K562 (cell line): Measurements from ENCODE around the gene SIGLEC9. TPM values are rescaled to one million over a fixed set of nuclear protein-coding genes. Genes with fewer than 3 reads are reported as not detected.

Experiments used
- ATAC-seq: fragments of 200-7000 bp; cut with Tn5 transposase; 3 replicates; pipeline ENCODE4 v1.9.1; 2020; ENCODE audit warnings: moderate library complexity
- BruUV-seq: library from RNA; stranded (reverse); fragments of 400-500 nt; replicated peaks from 2 replicates; lab custom pipeline; 2021; lab: Mats Ljungman, UMichigan
- CTCF ChIA-PET: fragments of 300-600 bp; formaldehyde crosslinking; extraction: SDS; loops from one replicate; lab custom pipeline; 2021; ENCODE audit warnings: low intra/inter-chr PET ratio; lab: Yijun Ruan, JAX
- POLR2A ChIA-PET: fragments of 300-600, 350-650 bp; sonication (Branson Sonifier 250); formaldehyde crosslinking; extraction: SDS; loops from one replicate; lab custom pipeline; 2021; ENCODE audit warnings: antibody characterized with exemption, inconsistent platforms; lab: Yijun Ruan, JAX
- DNase-seq, 4 experiments: peaks; one replicate each; pipeline versions ENCODE4 v3.0.0 to v3.0.0-alpha.2; 2011 to 2018; ENCODE audit warnings: low spot score in 3 of 4, mixed read lengths in 3 of 4; ENCODE audit errors: extremely low read depth in 1 of 4
- FAIRE-seq: peaks from 2 replicates; lab custom pipeline; 2011; peaks lifted over from hg19 to GRCh38; lab: Jason Lieb, UNC
- H2AFZ ChIP-seq: 2 replicates; pipeline ENCODE4 v1.6.0; 2011; ENCODE audit warnings: low read depth, low read length, control low read depth, inconsistent platforms
- H3K27ac ChIP-seq: fragments of 200-600 bp; 3 replicates; pipeline ENCODE4 v1.8.0; 2011; ENCODE audit warnings: low read depth, mild to moderate bottlenecking, control low read depth, inconsistent platforms, low read length, moderate library complexity, mixed read lengths; ENCODE audit errors: extremely low read depth
- H3K27me3 ChIP-seq, 2 experiments: fragments of 300-600 bp in 1 of 2; 2 replicates in 1 of 2; 3 replicates in 1 of 2; pipeline versions ENCODE4 v1.6.0 to v1.8.0; 2011; ENCODE audit warnings: inconsistent platforms in 2 of 2, low read length in 2 of 2, mild to moderate bottlenecking in 1 of 2, mixed read lengths in 1 of 2, moderate library complexity in 1 of 2; ENCODE audit not compliant: control insufficient read depth in 2 of 2, insufficient read depth in 2 of 2
- H3K36me3 ChIP-seq: fragments of 300-600 bp; 3 replicates; pipeline ENCODE4 v1.8.0; 2011; ENCODE audit warnings: mild to moderate bottlenecking, low read length, inconsistent platforms; ENCODE audit not compliant: control insufficient read depth, insufficient read depth
- H3K4me1 ChIP-seq, 2 experiments: fragments of 200-600 bp in 1 of 2; replicated peaks in 1 of 2; 2 replicates in 1 of 2; 3 replicates in 1 of 2; pipeline versions ENCODE4 v1.5.1 to v1.8.0; 2011; ENCODE audit warnings: inconsistent platforms in 2 of 2, low read length in 2 of 2, mild to moderate bottlenecking in 1 of 2, mixed read lengths in 1 of 2, moderate library complexity in 1 of 2; ENCODE audit not compliant: control insufficient read depth in 2 of 2, insufficient read depth in 2 of 2
- H3K4me2 ChIP-seq: 2 replicates; pipeline ENCODE4 v1.6.1; 2011; ENCODE audit warnings: low read length, control low read depth, inconsistent platforms, mixed read lengths; ENCODE audit not compliant: insufficient read depth
- H3K4me3 ChIP-seq: fragments of 200-600 bp; sonication (generic), shearing (Covaris generic); 2 replicates; pipeline ENCODE4 v1.5.1; 2016; ENCODE audit warnings: control low read depth, inconsistent platforms
- H3K79me2 ChIP-seq: fragments of 200-600 bp; 3 replicates; pipeline ENCODE4 v1.8.0; 2011; ENCODE audit warnings: low read length, inconsistent platforms; ENCODE audit not compliant: control insufficient read depth, insufficient read depth
- H3K9ac ChIP-seq, 2 experiments: 2 replicates each; pipeline versions ENCODE4 v1.6.0 to v1.6.1; 2011; ENCODE audit warnings: low read depth in 2 of 2, low read length in 2 of 2, control low read depth in 1 of 2, inconsistent platforms in 1 of 2, mild to moderate bottlenecking in 1 of 2, mixed read lengths in 1 of 2; ENCODE audit not compliant: insufficient read depth in 1 of 2
- H3K9me1 ChIP-seq: one replicate; pipeline ENCODE4 v1.6.0; 2011; ENCODE audit warnings: inconsistent platforms, mild to moderate bottlenecking, low read length, moderate library complexity; ENCODE audit not compliant: control insufficient read depth, insufficient read depth
- H3K9me3 ChIP-seq: replicated peaks from 2 replicates; pipeline ENCODE4 v1.5.1; 2011; ENCODE audit warnings: low read depth, low read length, inconsistent platforms; ENCODE audit not compliant: control insufficient read depth, insufficient read depth
- H4K20me1 ChIP-seq: replicated peaks from 2 replicates; pipeline ENCODE4 v1.6.1; 2011; ENCODE audit warnings: low read length, inconsistent platforms, mixed read lengths; ENCODE audit not compliant: control insufficient read depth, insufficient read depth
- CBX2 ChIP-seq: fragments of 200-600 bp; sonication (generic); IDR thresholded peaks from one replicate; pipeline ENCODE4 v1.6.1; 2012; ENCODE audit warnings: mild to moderate bottlenecking, low read length, inconsistent platforms; ENCODE audit not compliant: insufficient read depth, poor library complexity, severe bottlenecking
- DDX20 ChIP-seq: fragments of 450-650 bp; IDR thresholded peaks from 2 replicates; pipeline ENCODE4 v1.6.1; 2016; ENCODE audit warnings: missing genetic modification characterization, low read depth, mild to moderate bottlenecking, missing compliant biosample characterization, moderate library complexity
- E2F3 ChIP-seq: fragments of 250-450 bp; sonication (Bioruptor Pico); IDR thresholded peaks from 2 replicates; pipeline ENCODE4 v1.4.0; 2020; ENCODE audit warnings: mild to moderate bottlenecking
- ETS1 ChIP-seq: conservative IDR thresholded peaks from 2 replicates; pipeline ENCODE4 v1.6.1; 2011; ENCODE audit warnings: low read depth, mild to moderate bottlenecking, low read length; ENCODE audit not compliant: control insufficient read depth
- HMG20A ChIP-seq: fragments of 450-650 bp; formaldehyde crosslinking; conservative IDR thresholded peaks from 2 replicates; pipeline ENCODE4 v1.4.0; 2020; ENCODE audit warnings: mild to moderate bottlenecking, mixed read lengths
- LCOR ChIP-seq: sonication (generic); formaldehyde crosslinking; IDR thresholded peaks from 2 replicates; pipeline ENCODE4 v1.8.0; 2022; ENCODE audit warnings: mild to moderate bottlenecking, missing genetic modification reagents
- MEIS2 ChIP-seq: fragments of 450-650 bp; IDR thresholded peaks from 2 replicates; pipeline ENCODE4 v1.6.1; 2014; ENCODE audit warnings: mild to moderate bottlenecking; ENCODE audit not compliant: partially characterized antibody
- MTA1 ChIP-seq: fragments of 450-650 bp; IDR thresholded peaks from 2 replicates; pipeline ENCODE4 v1.6.1; 2017; ENCODE audit warnings: borderline replicate concordance
- STAT6 ChIP-seq: sonication (generic); formaldehyde crosslinking; IDR thresholded peaks from 2 replicates; pipeline ENCODE4 v1.8.1; 2023; ENCODE audit warnings: mild to moderate bottlenecking, missing genetic modification reagents
- XRCC4 ChIP-seq: IDR thresholded peaks from one replicate; pipeline ENCODE4 v1.6.1; 2011; ENCODE audit not compliant: insufficient read depth, insufficient read length; ENCODE audit errors: extremely low read depth
- ZNF551 ChIP-seq: fragments of 250-450 bp; sonication (Bioruptor Pico); IDR thresholded peaks from 2 replicates; pipeline ENCODE4 v1.5.0; 2021; ENCODE audit warnings: mild to moderate bottlenecking, moderate library complexity
- WGBS: fragments of 100-300 bp; shearing (Covaris generic); methylation state at CpG from one replicate; pipeline ENCODE4 v1.1.6; 2016; ENCODE audit warnings: low coverage, mixed read lengths; ENCODE audit not compliant: insufficient coverage; ENCODE audit errors: missing lambda C conversion rate; 5-methylcytosine and 5-hydroxymethylcytosine counted together
- in situ Hi-C: fragments of 300-500 bp; cut with MboI; formaldehyde crosslinking; loops from 4 replicates; pipeline ENCODE4 v1.15.0; 2018; ENCODE audit warnings: inconsistent platforms, mixed read lengths
- intact Hi-C: fragments of 100-400 bp; cut with micrococcal nuclease; formaldehyde crosslinking; loops from 2 replicates; pipeline ENCODE4 v1.14.2; 2022
- polyA plus RNA-seq, 8 experiments: library from polyadenylated mRNA; depleted of rRNA in 4 of 8; stranded (reverse) in 5 of 8; unstranded in 3 of 8; fragments of >200 nt; fragmentation: Nextera tagmentation in 2 of 8; fragmentation: Illumina TruSeq in 1 of 8; extraction: Ambion mirVana in 2 of 8; extraction: Trizol in 1 of 8; gene quantifications; 2 replicates each; pipeline versions ENCODE4 v1.2.1 to v1.2.3, GENCODE V29; 2011 to 2014; ENCODE audit warnings: inconsistent platforms in 1 of 8, missing spikeins in 1 of 8
- total RNA-seq, 7 experiments: library from RNA; depleted of rRNA in 6 of 7; stranded (reverse); fragments of >200 nt in 6 of 7; fragmentation: Illumina TruSeq in 2 of 7; extraction: Trizol in 2 of 7; gene quantifications; 2 replicates each; pipeline versions ENCODE4 v1.2.1 to v1.2.3, GENCODE V29; 2011 to 2021; ENCODE audit warnings: low replicate concordance in 1 of 7
- TF ChIP-seq, protein P1 (sequence below), 3 experiments: fragments of 200-800 bp in 1 of 3; fragments of 250-450 bp in 1 of 3; fragments of 450-650 bp in 1 of 3; sonication (Bioruptor Pico) in 1 of 3; sonication (Bioruptor generic) in 1 of 3; formaldehyde crosslinking in 1 of 3; IDR thresholded peaks; 2 replicates each; pipeline versions ENCODE4 v1.6.1 to v1.8.0; 2016 to 2022; ENCODE audit warnings: mild to moderate bottlenecking in 2 of 3, missing genetic modification characterization in 2 of 3, missing compliant biosample characterization in 1 of 3, moderate library complexity in 1 of 3

Gene SIGLEC9
- total and polyA plus RNA-seq, 9 of the 15 experiments (the other 6 are each of a cell fraction or from before 2014, with no cell fraction given): 0.09 to 0.34 (median 0.22) TPM; not detected in 4

DNA sequence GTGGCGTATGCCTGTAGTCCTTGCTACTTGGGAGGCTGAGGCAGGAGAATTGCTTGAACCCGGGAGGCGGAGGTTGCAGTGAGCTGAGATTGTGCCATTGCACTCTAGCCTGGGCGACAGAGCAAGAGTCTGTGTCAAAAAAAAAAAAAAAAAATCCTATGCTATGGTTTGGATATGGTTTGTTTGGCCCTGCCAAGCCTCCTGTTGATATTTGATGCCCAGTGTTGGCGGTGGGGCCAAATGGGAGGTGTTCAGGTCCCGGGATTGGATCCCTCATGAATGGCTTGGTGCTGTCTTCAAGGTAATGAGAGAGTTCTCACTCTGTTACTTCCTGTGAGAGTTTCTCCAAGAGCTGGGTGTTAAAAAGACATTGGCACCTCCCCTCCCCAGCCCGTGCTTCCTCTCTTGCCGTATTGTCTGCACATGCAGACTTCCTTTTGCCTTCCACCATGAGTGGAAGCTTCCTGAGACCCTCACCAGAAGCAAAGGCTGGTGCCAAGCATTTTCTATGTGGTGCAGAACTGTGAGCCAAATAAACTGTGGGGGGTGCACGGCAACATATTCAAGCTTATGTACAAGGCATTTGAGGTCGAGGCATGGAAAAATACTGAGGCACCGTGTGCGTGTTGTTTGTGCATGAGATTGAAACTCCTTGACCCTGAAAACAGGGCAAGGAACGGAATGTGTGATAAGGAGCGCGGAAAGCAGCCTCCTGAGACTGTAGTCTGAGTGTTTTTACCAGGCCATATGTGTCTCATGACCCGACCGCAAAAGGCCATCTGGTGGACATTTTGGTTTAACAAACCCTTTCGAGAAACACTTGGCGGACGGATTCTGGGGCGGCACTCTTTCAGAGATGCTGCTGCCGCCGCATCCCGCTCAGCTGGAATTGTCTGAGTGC is 7.3 kb downstream of the SIGLEC9 start:
- DNase-seq (peak; percentile 67 to 84 (median 71)), FAIRE-seq (peak; percentile 91), ATAC-seq (peak; percentile 88)
- Histone ChIP-seq H4K20me1 (peaks cover 4% of the 10 kb centered on the region; the same call in 1 of the 2 replicates), H3K79me2 (no peaks in the 10 kb centered on the region), H3K27me3 (peaks cover 3 to 22% of the 10 kb centered on the region in 2 experiments; a peak in 2 of 5 replicates), H3K4me1 (peaks cover 19 to 33% of the 10 kb centered on the region in 2 experiments), H2AFZ (peak overlapping the region; percentile 73), H3K9ac (no peak overlapping the region), H3K36me3 (no peaks in the 10 kb centered on the region), H3K4me2 (peak overlapping the region; percentile 54), H3K27ac (no peak overlapping the region), H3K9me1 (no peaks in the 10 kb centered on the region), H3K9me3 (no peaks in the 10 kb centered on the region; the same call in 1 of the 2 replicates), H3K4me3 (no peak overlapping the region)
- in situ Hi-C loops (no loop called here), intact Hi-C loops (loop anchor here (2.0 kb wide), 1 partner anchor 35 kb away; no protein-coding TSS in a partner anchor)
- CTCF ChIA-PET: interaction anchor here (0.6 kb wide), 2 partner anchors 199 to 218 kb away, joined by 3 to 4 read pairs; no protein-coding TSS in a partner anchor
- POLR2A ChIA-PET: no interaction called here
- BruUV-seq: no TSS peak
- whole genome bisulfite sequencing: 16% methylated on average over 24 of the region's 24 CpGs
- no peak for TF ChIP-seq STAT6 (CRISPR knock-in tag)
- no peak for TF ChIP-seq XRCC4
- no peak for TF ChIP-seq E2F3 (CRISPR knock-in tag)
- TF ChIP-seq ZNF551 (CRISPR knock-in tag): no peak
- no peak for TF ChIP-seq ETS1
- TF ChIP-seq, protein P1, sequence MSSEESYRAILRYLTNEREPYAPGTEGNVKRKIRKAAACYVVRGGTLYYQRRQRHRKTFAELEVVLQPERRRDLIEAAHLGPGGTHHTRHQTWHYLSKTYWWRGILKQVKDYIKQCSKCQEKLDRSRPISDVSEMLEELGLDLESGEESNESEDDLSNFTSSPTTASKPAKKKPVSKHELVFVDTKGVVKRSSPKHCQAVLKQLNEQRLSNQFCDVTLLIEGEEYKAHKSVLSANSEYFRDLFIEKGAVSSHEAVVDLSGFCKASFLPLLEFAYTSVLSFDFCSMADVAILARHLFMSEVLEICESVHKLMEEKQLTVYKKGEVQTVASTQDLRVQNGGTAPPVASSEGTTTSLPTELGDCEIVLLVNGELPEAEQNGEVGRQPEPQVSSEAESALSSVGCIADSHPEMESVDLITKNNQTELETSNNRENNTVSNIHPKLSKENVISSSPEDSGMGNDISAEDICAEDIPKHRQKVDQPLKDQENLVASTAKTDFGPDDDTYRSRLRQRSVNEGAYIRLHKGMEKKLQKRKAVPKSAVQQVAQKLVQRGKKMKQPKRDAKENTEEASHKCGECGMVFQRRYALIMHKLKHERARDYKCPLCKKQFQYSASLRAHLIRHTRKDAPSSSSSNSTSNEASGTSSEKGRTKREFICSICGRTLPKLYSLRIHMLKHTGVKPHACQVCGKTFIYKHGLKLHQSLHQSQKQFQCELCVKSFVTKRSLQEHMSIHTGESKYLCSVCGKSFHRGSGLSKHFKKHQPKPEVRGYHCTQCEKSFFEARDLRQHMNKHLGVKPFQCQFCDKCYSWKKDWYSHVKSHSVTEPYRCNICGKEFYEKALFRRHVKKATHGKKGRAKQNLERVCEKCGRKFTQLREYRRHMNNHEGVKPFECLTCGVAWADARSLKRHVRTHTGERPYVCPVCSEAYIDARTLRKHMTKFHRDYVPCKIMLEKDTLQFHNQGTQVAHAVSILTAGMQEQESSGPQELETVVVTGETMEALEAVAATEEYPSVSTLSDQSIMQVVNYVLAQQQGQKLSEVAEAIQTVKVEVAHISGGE (CRISPR knock-in tag; IDR thresholded peaks at IDR 0.05): peak in 2 of 3 experiments; percentile 52 to 90; a peak in 2 of 6 replicates
- TF ChIP-seq MTA1: 0 out of 2 replicates have a peak, but pooled peaks have one; percentile 44
- TF ChIP-seq LCOR (CRISPR knock-in tag): 0 out of 2 replicates have a peak, but pooled peaks have one; percentile 56
- TF ChIP-seq DDX20 (tag): no peak
- TF ChIP-seq CBX2: no peak
- no peak for TF ChIP-seq MEIS2
- no peak for TF ChIP-seq HMG20A (CRISPR knock-in tag)
